Endothelial cell of umbilical vein (primary cell): ENCODE results near the gene PRM3.

Experiments
- CTCF ChIP-seq, 2 donors: IDR thresholded peaks; 1 replicate in 1 of 2; 2 replicates in 1 of 2; pipeline ENCODE4 v1.5.1; 2011; ENCODE audit warnings: low read length in 2 of 2, mild to moderate bottlenecking in 2 of 2, moderate library complexity in 2 of 2, control low read depth in 1 of 2, inconsistent platforms in 1 of 2, low read depth in 1 of 2; ENCODE audit not compliant: insufficient read depth in 1 of 2; ENCODE audit errors: extremely low read depth in 1 of 2
- MYC ChIP-seq: IDR thresholded peaks from one replicate; pipeline ENCODE4 v1.6.1; 2011; ENCODE audit warnings: mild to moderate bottlenecking, low read depth, low read length
- POLR2A ChIP-seq: IDR thresholded peaks from 2 replicates; pipeline ENCODE4 v1.6.1; 2012; ENCODE audit warnings: low read depth, mild to moderate bottlenecking, control low read depth, low read length

- TF ChIP-seq MYC, result no peak
- TF ChIP-seq POLR2A, result no peak
- no peak for TF ChIP-seq CTCF (IDR thresholded peaks at IDR 0.05; ENCODE audit: extremely low read depth in 1 of 2, insufficient read depth in 1 of 2, low read depth in 1 of 2, low read length in 2 of 2)
Measured at GRCh38 chr16:11274964-11275363, 1.5 kb upstream of the PRM3 start.
